ENCODE measurements around the gene CCDC190.

The CCDC190 gene, protein sequence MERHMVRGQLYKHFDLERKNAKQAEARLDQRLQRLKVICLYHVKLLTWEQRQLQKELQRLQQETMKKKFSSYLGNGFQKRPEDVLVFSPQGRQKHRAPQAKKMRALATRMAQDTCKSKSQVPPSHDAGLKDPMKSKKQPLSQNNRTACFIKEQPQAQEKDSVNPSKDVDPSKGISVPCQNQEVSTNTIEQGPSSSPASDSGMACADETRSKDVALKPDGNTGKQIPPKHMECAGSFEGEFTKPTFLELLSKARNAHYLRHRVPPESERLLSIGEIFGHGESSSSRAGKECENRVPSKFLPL

DNA sequence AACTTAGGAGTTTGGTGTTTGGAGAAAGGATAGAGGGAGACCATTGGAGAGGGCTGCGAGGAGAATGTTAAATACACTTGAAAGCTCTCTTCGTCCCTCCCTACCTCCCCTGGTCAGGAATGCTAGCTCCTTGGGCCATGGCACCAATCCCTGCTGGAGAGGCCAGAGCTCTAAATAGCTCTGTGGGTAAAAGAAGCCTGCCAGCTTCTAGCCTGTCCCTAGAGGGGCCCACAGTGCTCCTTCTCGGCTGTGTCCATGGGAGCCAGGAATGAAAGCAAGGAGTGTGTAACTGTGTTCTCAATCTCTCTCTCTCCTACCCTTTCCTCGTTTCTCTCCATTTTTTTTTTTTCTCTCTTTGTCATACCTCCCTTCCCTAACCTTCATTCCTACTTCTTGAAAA, at the start of gene CCDC190:
TSS of gene CCDC190 (minus strand) at position 75 of the 400 bp plus-strand sequence. CDS start 1,529 bp downstream, outside the sequence.
- TF ChIP-seq TEAD4 (IDR thresholded peaks at IDR 0.05) (no peak), USF1 (IDR thresholded peaks at IDR 0.05) (no peak), TCF12 (IDR thresholded peaks at IDR 0.05; ENCODE audit: low read depth) (no peak), CEBPB (IDR thresholded peaks at IDR 0.05) (no peak), RAD21 (IDR thresholded peaks at IDR 0.05; ENCODE audit: low read depth) (no peak), NFIC (IDR thresholded peaks at IDR 0.05) (no peak), YY1 (IDR thresholded peaks at IDR 0.05; ENCODE audit: low read depth) (no peak), CREB1 (IDR thresholded peaks at IDR 0.05; ENCODE audit: low read depth) (no peak), FOXM1 (IDR thresholded peaks at IDR 0.05; ENCODE audit: borderline replicate concordance, low read depth) (no peak), TAF1 (IDR thresholded peaks at IDR 0.05; ENCODE audit: low read depth) (no peak)
- TF ChIP-seq, protein P1, sequence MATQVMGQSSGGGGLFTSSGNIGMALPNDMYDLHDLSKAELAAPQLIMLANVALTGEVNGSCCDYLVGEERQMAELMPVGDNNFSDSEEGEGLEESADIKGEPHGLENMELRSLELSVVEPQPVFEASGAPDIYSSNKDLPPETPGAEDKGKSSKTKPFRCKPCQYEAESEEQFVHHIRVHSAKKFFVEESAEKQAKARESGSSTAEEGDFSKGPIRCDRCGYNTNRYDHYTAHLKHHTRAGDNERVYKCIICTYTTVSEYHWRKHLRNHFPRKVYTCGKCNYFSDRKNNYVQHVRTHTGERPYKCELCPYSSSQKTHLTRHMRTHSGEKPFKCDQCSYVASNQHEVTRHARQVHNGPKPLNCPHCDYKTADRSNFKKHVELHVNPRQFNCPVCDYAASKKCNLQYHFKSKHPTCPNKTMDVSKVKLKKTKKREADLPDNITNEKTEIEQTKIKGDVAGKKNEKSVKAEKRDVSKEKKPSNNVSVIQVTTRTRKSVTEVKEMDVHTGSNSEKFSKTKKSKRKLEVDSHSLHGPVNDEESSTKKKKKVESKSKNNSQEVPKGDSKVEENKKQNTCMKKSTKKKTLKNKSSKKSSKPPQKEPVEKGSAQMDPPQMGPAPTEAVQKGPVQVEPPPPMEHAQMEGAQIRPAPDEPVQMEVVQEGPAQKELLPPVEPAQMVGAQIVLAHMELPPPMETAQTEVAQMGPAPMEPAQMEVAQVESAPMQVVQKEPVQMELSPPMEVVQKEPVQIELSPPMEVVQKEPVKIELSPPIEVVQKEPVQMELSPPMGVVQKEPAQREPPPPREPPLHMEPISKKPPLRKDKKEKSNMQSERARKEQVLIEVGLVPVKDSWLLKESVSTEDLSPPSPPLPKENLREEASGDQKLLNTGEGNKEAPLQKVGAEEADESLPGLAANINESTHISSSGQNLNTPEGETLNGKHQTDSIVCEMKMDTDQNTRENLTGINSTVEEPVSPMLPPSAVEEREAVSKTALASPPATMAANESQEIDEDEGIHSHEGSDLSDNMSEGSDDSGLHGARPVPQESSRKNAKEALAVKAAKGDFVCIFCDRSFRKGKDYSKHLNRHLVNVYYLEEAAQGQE (IDR thresholded peaks at IDR 0.05; ENCODE audit: low read depth), result no peak
- TF ChIP-seq, protein P2, sequence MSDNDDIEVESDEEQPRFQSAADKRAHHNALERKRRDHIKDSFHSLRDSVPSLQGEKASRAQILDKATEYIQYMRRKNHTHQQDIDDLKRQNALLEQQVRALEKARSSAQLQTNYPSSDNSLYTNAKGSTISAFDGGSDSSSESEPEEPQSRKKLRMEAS (IDR thresholded peaks at IDR 0.05), result no peak

GRCh38 chr1:162910161-162910560, 49.2 kb upstream of the CCDC190 start:
- TF ChIP-seq RAD21 (IDR thresholded peaks at IDR 0.05; ENCODE audit: low read depth) (no peak), EP300 (IDR thresholded peaks at IDR 0.05; ENCODE audit: borderline replicate concordance) (no peak), CREB1 (IDR thresholded peaks at IDR 0.05; ENCODE audit: low read depth) (no peak), CEBPB (IDR thresholded peaks at IDR 0.05) (no peak), TAF1 (IDR thresholded peaks at IDR 0.05; ENCODE audit: low read depth) (no peak), ZBTB7A (IDR thresholded peaks at IDR 0.05; ENCODE audit: low read depth) (no peak), TEAD4 (IDR thresholded peaks at IDR 0.05) (no peak), FOXM1 (IDR thresholded peaks at IDR 0.05; ENCODE audit: borderline replicate concordance, low read depth) (no peak), YY1 (IDR thresholded peaks at IDR 0.05; ENCODE audit: low read depth) (no peak), EGR1 (IDR thresholded peaks at IDR 0.05) (no peak), USF1 (IDR thresholded peaks at IDR 0.05) (no peak), NFIC (IDR thresholded peaks at IDR 0.05) (no peak), TCF12 (IDR thresholded peaks at IDR 0.05; ENCODE audit: low read depth) (no peak)
- TF ChIP-seq, protein P2 (IDR thresholded peaks at IDR 0.05), result no peak
- TF ChIP-seq, protein P1 (IDR thresholded peaks at IDR 0.05; ENCODE audit: low read depth), result no peak

DNA sequence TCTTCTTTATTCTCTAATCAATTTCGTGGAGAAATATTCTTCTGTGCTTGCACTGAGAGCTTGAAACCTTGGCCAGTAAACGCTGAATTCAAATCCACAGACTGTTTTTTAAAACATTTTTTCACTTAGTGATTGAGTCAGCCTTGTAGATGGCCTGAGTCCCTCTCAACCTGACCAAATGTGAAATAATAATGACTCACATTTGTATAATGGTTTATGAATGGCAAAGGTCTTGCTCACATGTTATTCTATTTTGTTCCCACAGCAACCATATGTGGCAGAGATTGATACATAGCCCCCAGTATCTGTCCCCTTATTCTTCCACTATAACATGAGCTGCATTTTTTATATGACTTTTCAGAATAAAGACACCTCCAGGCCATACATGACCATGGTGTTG, 47.8 kb upstream of the CCDC190 start:
- no peak for TF ChIP-seq TAF1 (IDR thresholded peaks at IDR 0.05; ENCODE audit: low read depth)
- TF ChIP-seq TCF12 (IDR thresholded peaks at IDR 0.05; ENCODE audit: low read depth), result no peak
- TF ChIP-seq TEAD4 (IDR thresholded peaks at IDR 0.05), result no peak
- TF ChIP-seq EGR1 (IDR thresholded peaks at IDR 0.05), result no peak
- TF ChIP-seq, protein P2 (IDR thresholded peaks at IDR 0.05), result no peak
- no peak for TF ChIP-seq CEBPB (IDR thresholded peaks at IDR 0.05)

DNA sequence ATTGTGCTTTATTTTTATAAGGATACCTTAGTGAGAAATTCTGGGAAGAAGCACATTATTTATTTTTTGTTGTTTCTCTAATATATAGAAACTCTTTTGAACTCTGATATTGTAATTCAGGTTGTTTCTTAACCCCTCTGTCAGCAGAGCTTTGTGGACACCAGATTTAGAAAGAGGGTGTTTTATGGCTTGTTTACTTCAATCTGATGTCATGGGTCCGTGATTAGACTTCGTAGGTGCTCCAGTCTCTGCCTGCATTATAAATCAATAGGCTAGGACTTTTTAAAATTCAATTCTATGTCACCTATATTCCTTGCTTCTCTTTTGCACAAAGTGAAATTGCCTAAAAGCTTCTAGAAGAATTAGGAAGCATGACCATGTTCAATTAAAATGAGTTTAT, 47.3 kb upstream of the CCDC190 start:
- no peak for TF ChIP-seq ZBTB7A (IDR thresholded peaks at IDR 0.05; ENCODE audit: low read depth)
- no peak for TF ChIP-seq FOXM1 (IDR thresholded peaks at IDR 0.05; ENCODE audit: borderline replicate concordance, low read depth)
- TF ChIP-seq EP300 (IDR thresholded peaks at IDR 0.05; ENCODE audit: borderline replicate concordance), result no peak
- no peak for TF ChIP-seq CEBPB (IDR thresholded peaks at IDR 0.05)
- TF ChIP-seq CREB1 (IDR thresholded peaks at IDR 0.05; ENCODE audit: low read depth), result no peak
- no peak for TF ChIP-seq RAD21 (IDR thresholded peaks at IDR 0.05; ENCODE audit: low read depth)
- TF ChIP-seq TCF12 (IDR thresholded peaks at IDR 0.05; ENCODE audit: low read depth), result no peak
- TF ChIP-seq, protein P1 (IDR thresholded peaks at IDR 0.05; ENCODE audit: low read depth), result no peak
- no peak for TF ChIP-seq EGR1 (IDR thresholded peaks at IDR 0.05)
- TF ChIP-seq, protein P2 (IDR thresholded peaks at IDR 0.05), result no peak
- TF ChIP-seq NFIC (IDR thresholded peaks at IDR 0.05), result no peak
- TF ChIP-seq TEAD4 (IDR thresholded peaks at IDR 0.05), result no peak
- no peak for TF ChIP-seq TAF1 (IDR thresholded peaks at IDR 0.05; ENCODE audit: low read depth)
- no peak for TF ChIP-seq USF1 (IDR thresholded peaks at IDR 0.05)
- no peak for TF ChIP-seq YY1 (IDR thresholded peaks at IDR 0.05; ENCODE audit: low read depth)
